GM21825 (cell line): Measurements from ENCODE around the gene CNGB1.

Experiments
- ATAC-seq: cut with Tn5 transposase; IDR thresholded peaks from one replicate; pipeline ENCODE4 v1.9.1; 2021; ENCODE audit warnings: mild to moderate bottlenecking, moderate library complexity; ENCODE audit not compliant: unreplicated experiment

Gene CNGB1

GRCh38 chr16:57834936-57835335, 136.0 kb downstream of the CNGB1 start:
- ATAC-seq, result no peak
